Panc1 (cell line): ENCODE data around the gene STEAP3. TPM values are rescaled to one million over a fixed set of nuclear protein-coding genes. Genes with fewer than 3 reads are reported as not detected.

ENCODE experiments used
- ATAC-seq: fragments of 200-7000 bp; cut with Tn5 transposase; 2 replicates; pipeline ENCODE4 v1.9.1; 2020; ENCODE audit warnings: mild to moderate bottlenecking, moderate library complexity
- BruUV-seq: library from RNA; stranded (reverse); fragments of 400-500 nt; replicated peaks from 2 replicates; lab custom pipeline; 2021; lab: Mats Ljungman, UMichigan
- CTCF ChIA-PET: fragments of 300-600 bp; sonication (Branson Sonifier 250); formaldehyde crosslinking; loops from one replicate; lab custom pipeline; 2022; ENCODE audit warnings: antibody characterized with exemption; lab: Charles Lee
- POLR2A ChIA-PET: fragments of 300-600 bp; sonication (Branson Sonifier 250); formaldehyde crosslinking; loops from one replicate; lab custom pipeline; 2022; ENCODE audit warnings: antibody characterized with exemption; lab: Charles Lee
- DNase-seq: peaks from one replicate; pipeline ENCODE4 v3.0.0-alpha.2; 2010; ENCODE audit warnings: low read depth, low spot score
- H3K27ac ChIP-seq: 2 replicates; pipeline ENCODE4 v1.5.1; 2011; ENCODE audit warnings: mild to moderate bottlenecking, low read length, inconsistent platforms
- H3K27me3 ChIP-seq: fragments of 200-500 bp; sonication (Bioruptor generic); 2 replicates; pipeline ENCODE4 v1.6.0; 2014; ENCODE audit warnings: low read length, inconsistent platforms; ENCODE audit not compliant: control insufficient read depth, insufficient read depth
- H3K36me3 ChIP-seq: fragments of 200-500 bp; sonication (Bioruptor generic); 2 replicates; pipeline ENCODE4 v1.5.1; 2014; ENCODE audit warnings: inconsistent platforms, mild to moderate bottlenecking, low read length, moderate library complexity; ENCODE audit not compliant: control insufficient read depth, insufficient read depth
- H3K4me1 ChIP-seq: 2 replicates; pipeline ENCODE4 v1.5.1; 2011; ENCODE audit warnings: inconsistent platforms, mild to moderate bottlenecking, low read length, moderate library complexity; ENCODE audit not compliant: control insufficient read depth, insufficient read depth
- H3K4me3 ChIP-seq, 2 experiments: 2 replicates each; pipeline ENCODE4 v1.5.1; 2011 to 2012; ENCODE audit warnings: low read depth in 2 of 2, low read length in 2 of 2, mild to moderate bottlenecking in 2 of 2, inconsistent platforms in 1 of 2, moderate library complexity in 1 of 2
- H3K9me3 ChIP-seq: fragments of 200-500 bp; sonication (Bioruptor generic); 2 replicates; pipeline ENCODE4 v1.5.1; 2014; ENCODE audit warnings: low read depth, mild to moderate bottlenecking, inconsistent platforms, low read length, moderate library complexity; ENCODE audit not compliant: control insufficient read depth, insufficient read depth
- CTCF ChIP-seq: fragments of 450-650 bp; IDR thresholded peaks from 2 replicates; pipeline ENCODE4 v1.5.1; 2017; ENCODE audit warnings: mild to moderate bottlenecking
- POLR2AphosphoS5 ChIP-seq: IDR thresholded peaks from 2 replicates; pipeline ENCODE4 v1.6.1; 2012; ENCODE audit warnings: mild to moderate bottlenecking, low read depth, low read length, moderate library complexity
- REST ChIP-seq, 2 experiments: IDR thresholded peaks; 2 replicates each; pipeline ENCODE4 v1.6.1; 2011 to 2012; ENCODE audit warnings: low read depth in 2 of 2, control low read depth in 1 of 2, low read length in 1 of 2, mild to moderate bottlenecking in 1 of 2, moderate library complexity in 1 of 2; ENCODE audit not compliant: insufficient read depth in 1 of 2
- SIN3A ChIP-seq: IDR thresholded peaks from 2 replicates; pipeline ENCODE4 v1.6.1; 2012; ENCODE audit warnings: low read depth, mild to moderate bottlenecking, low read length, moderate library complexity, borderline replicate concordance; ENCODE audit not compliant: insufficient read depth
- TCF7L2 ChIP-seq: IDR thresholded peaks from 2 replicates; pipeline ENCODE4 v1.6.1; 2011; ENCODE audit warnings: mild to moderate bottlenecking, low read depth, low read length, inconsistent platforms
- in situ Hi-C: cut with HindIII; loops from 2 replicates; pipeline ENCODE4 v1.10.0; 2016; ENCODE audit warnings: low sequenced_read_pairs, low pct_unique_long_range_greater_than_20kb
- intact Hi-C: fragments of 100-400 bp; cut with micrococcal nuclease; formaldehyde crosslinking; loops from one replicate; pipeline ENCODE4 v1.10.0; 2022; ENCODE audit not compliant: unreplicated experiment
- total RNA-seq: library from RNA; stranded (reverse); gene quantifications from one replicate; pipeline ENCODE4 v1.2.1, GENCODE V29; 2021; ENCODE audit not compliant: unreplicated experiment

Gene STEAP3
- total RNA-seq, 1 experiment from 2014 or later = 44.8 TPM

- POLR2A ChIA-PET = no interaction called here
- 0 out of 2 replicates have a peak overlapping the region, but pooled peaks have one; percentile 26 for H3K27ac ChIP-seq
- no peak for DNase-seq
- intact Hi-C loops = no loop called here
- H3K36me3 ChIP-seq = no peaks in the 10 kb centered on the region; the same call in 1 of the 2 replicates
- CTCF ChIA-PET = interaction anchor here (0.5 to 0.9 kb wide), 2 partner anchors 9 to 1426 kb away, joined by 3 read pairs; partner anchors contain the start of gene DDX18
- H3K9me3 ChIP-seq = no peaks in the 10 kb centered on the region; the same call in 1 of the 2 replicates
- H3K27me3 ChIP-seq = no peaks in the 10 kb centered on the region
- peak; percentile 81 for ATAC-seq
- in situ Hi-C loops = no loop called here
- no peak overlapping the region for H3K4me3 ChIP-seq
- TF ChIP-seq POLR2AphosphoS5 (no peak), TCF7L2 (no peak), CTCF (no peak), REST (IDR thresholded peaks at IDR 0.05; ENCODE audit: insufficient read depth in 1 of 2, low read depth in 2 of 2, low read length in 1 of 2) (no peak), SIN3A (no peak)
- H3K4me1 ChIP-seq = peaks cover 51% of the 10 kb centered on the region
- no TSS peak for BruUV-seq
Observed at GRCh38 chr2:119240311-119241204, 16.9 kb downstream of the STEAP3 start.

- intact Hi-C loops = no loop called here
- TF ChIP-seq SIN3A (no peak), CTCF (no peak), TCF7L2 (no peak), POLR2AphosphoS5 (no peak), REST (IDR thresholded peaks at IDR 0.05; ENCODE audit: insufficient read depth in 1 of 2, low read depth in 2 of 2, low read length in 1 of 2) (no peak)
- in situ Hi-C loops = no loop called here
Observed at GRCh38 chr2:119241205-119241532, 17.5 kb downstream of the STEAP3 start.

More at GRCh38 chr2:119241205-119241532, 17.5 kb downstream of the STEAP3 start:
- no peak for DNase-seq
- H3K9me3 ChIP-seq = no peaks in the 10 kb centered on the region; the same call in 1 of the 2 replicates
- no TSS peak for BruUV-seq
- H3K4me3 ChIP-seq = no peak overlapping the region
- ATAC-seq = peak; percentile 18; the same call in 1 of the 2 replicates
- CTCF ChIA-PET = interaction anchor here (0.5 to 0.9 kb wide), 2 partner anchors 8 to 1427 kb away, joined by 3 read pairs; partner anchors contain the start of gene DDX18
- no peaks in the 10 kb centered on the region for H3K27me3 ChIP-seq
- POLR2A ChIA-PET = interaction anchor here (0.6 kb wide), 1 partner anchor 1389 kb away, joined by 4 read pairs; no protein-coding TSS in a partner anchor
- H3K27ac ChIP-seq = no peak overlapping the region
- peaks cover 48% of the 10 kb centered on the region for H3K4me1 ChIP-seq
- H3K36me3 ChIP-seq = peaks cover 2% of the 10 kb centered on the region; the same call in 1 of the 2 replicates
